ENCODE results near the gene MELK. TPM values are rescaled to one million over a fixed set of nuclear protein-coding genes. Genes with fewer than 3 reads are reported as not detected.
"Not testable (repeated sequence)": the region's sequence is repeated elsewhere in the genome, so short reads cannot be mapped to it uniquely, and the experiment has no call there.

The MELK gene
- polyA plus RNA-seq, 3 donors: 0.08 TPM; not detected in 2

GRCh38 chr9:36532353-36532752 is 40.3 kb upstream of the MELK start:
- intact Hi-C loops (cut with micrococcal nuclease): no loop called here

GRCh38 chr9:36533726-36534125 is 39.0 kb upstream of the MELK start:
- H3K4me1 Mint-ChIP-seq; H3K27me3 Mint-ChIP-seq (ENCODE audit: low read depth in 3 of 3); H4K20me1 ChIP-seq (ENCODE audit: insufficient read depth, low read length); H3K4me2 ChIP-seq (replicated peaks; ENCODE audit: extremely low read depth, low read length, poor library complexity, severe bottlenecking); intact Hi-C loops (cut with micrococcal nuclease); H3K27ac ChIP-seq (ENCODE audit: low read depth in 1 of 2, low read length in 2 of 2); H3K36me3 ChIP-seq (replicated peaks in 1 of 2; ENCODE audit: control insufficient read depth in 1 of 2, insufficient read depth in 2 of 2, low read length in 2 of 2); H3K27ac Mint-ChIP-seq; H2AFZ ChIP-seq (ENCODE audit: insufficient read depth, low read depth, low read length, poor library complexity, severe bottlenecking); H3K27me3 ChIP-seq (ENCODE audit: control insufficient read depth in 2 of 2, insufficient read depth in 2 of 2, low read length in 2 of 2); H3K9me3 Mint-ChIP-seq; H3K79me2 ChIP-seq (ENCODE audit: insufficient read depth, low read length); DNase-seq; H3K4me1 ChIP-seq (ENCODE audit: control insufficient read depth in 1 of 2, insufficient read depth in 2 of 2, low read length in 2 of 2); H3K4me3 ChIP-seq (replicated peaks in 1 of 3; ENCODE audit: low read depth in 2 of 3, low read length in 3 of 3); H3K9ac ChIP-seq (ENCODE audit: insufficient read depth, low read length, poor library complexity, severe bottlenecking); H3K9me3 ChIP-seq (replicated peaks in 1 of 2; ENCODE audit: control insufficient read depth in 1 of 2, insufficient read depth in 1 of 2, low read length in 2 of 2); H3K36me3 Mint-ChIP-seq: not testable (repeated sequence)
- 94% methylated on average over 5 of the region's 6 CpGs for WGBS (ENCODE audit: insufficient coverage)
- H3K4me3 Mint-ChIP-seq: peak overlapping the region in 1 of 2 donors; percentile 17

More at GRCh38 chr9:36532353-36532752, 40.3 kb upstream of the MELK start:
- no peaks in the 10 kb centered on the region for H4K20me1 ChIP-seq (ENCODE audit: insufficient read depth, low read length)
- H2AFZ ChIP-seq (ENCODE audit: insufficient read depth, low read depth, low read length, poor library complexity, severe bottlenecking): no peak overlapping the region
- H3K4me1 Mint-ChIP-seq: no peaks in the 10 kb centered on the region
- H3K27ac ChIP-seq (ENCODE audit: low read depth in 1 of 2, low read length in 2 of 2): no peak overlapping the region
- H3K27me3 Mint-ChIP-seq (ENCODE audit: low read depth in 3 of 3): peaks cover 0 to 5% (median 3%) of the 10 kb centered on the region in 3 donors
- H3K36me3 ChIP-seq (replicated peaks in 1 of 2; ENCODE audit: control insufficient read depth in 1 of 2, insufficient read depth in 2 of 2, low read length in 2 of 2): no peaks in the 10 kb centered on the region
- H3K4me2 ChIP-seq (replicated peaks; ENCODE audit: extremely low read depth, low read length, poor library complexity, severe bottlenecking): no peak overlapping the region
- TF ChIP-seq CTCF (IDR thresholded peaks at IDR 0.05): no peak
- no peaks in the 10 kb centered on the region for H3K9me3 ChIP-seq (replicated peaks in 1 of 2; ENCODE audit: control insufficient read depth in 1 of 2, insufficient read depth in 1 of 2, low read length in 2 of 2)
- no peaks in the 10 kb centered on the region for H3K27me3 ChIP-seq (ENCODE audit: control insufficient read depth in 2 of 2, insufficient read depth in 2 of 2, low read length in 2 of 2)
- DNase-seq: no peak
- no peaks in the 10 kb centered on the region for H3K36me3 Mint-ChIP-seq
- H3K4me3 Mint-ChIP-seq: no peak overlapping the region
- no peaks in the 10 kb centered on the region for H3K4me1 ChIP-seq (ENCODE audit: control insufficient read depth in 1 of 2, insufficient read depth in 2 of 2, low read length in 2 of 2)
- no peak overlapping the region for H3K27ac Mint-ChIP-seq
- H3K79me2 ChIP-seq (ENCODE audit: insufficient read depth, low read length): no peaks in the 10 kb centered on the region
- no peak overlapping the region for H3K9ac ChIP-seq (ENCODE audit: insufficient read depth, low read length, poor library complexity, severe bottlenecking)
- 69% methylated on average over 3 of the region's 3 CpGs for WGBS (ENCODE audit: insufficient coverage)
- H3K4me3 ChIP-seq (replicated peaks in 1 of 3; ENCODE audit: low read depth in 2 of 3, low read length in 3 of 3): no peak overlapping the region
- peaks cover 0 to 7% (median 1%) of the 10 kb centered on the region in 7 donors for H3K9me3 Mint-ChIP-seq
